ENCODE data around the gene CFAP97D2. TPM values are rescaled to one million over a fixed set of nuclear protein-coding genes. Genes with fewer than 3 reads are reported as not detected.

CFAP97D2 gene
- total and polyA plus RNA-seq, 5 experiments from 2014 or later = 1.5 to 4.8 (median 2.6) TPM

- POLR2A ChIA-PET = interaction anchor here (1.3 to 2.4 kb wide), 2 partner anchors 23 to 51 kb away, joined by 3 to 7 read pairs; no protein-coding TSS in a partner anchor
- Mint-ChIP-seq H3K27me3 (no peaks in the 10 kb centered on the region), H3K4me3 (peak overlapping the region in 4 of 10 donors; percentile 4 to 41 (median 29)), H3K9me3 (peaks cover 0 to 5% (median 0%) of the 10 kb centered on the region in 9 donors), H3K4me1 (peaks cover 24 to 49% (median 36%) of the 10 kb centered on the region in 4 donors), H3K36me3 (no peaks in the 10 kb centered on the region), H3K27ac (peak overlapping the region in 9 of 10 donors; percentile 9 to 71 (median 46))
- DNase-seq (peak in 5 of 10 donors; percentile 21 to 73 (median 50)), ATAC-seq (peak; percentile 85 to 96)
Measured at GRCh38 chr13:114203536-114203935, 24.5 kb downstream of the CFAP97D2 start.

- no peak for DNase-seq
- POLR2A ChIA-PET = interaction anchor here (0.5 to 0.9 kb wide), 2 partner anchors 26 to 74 kb away, joined by 3 read pairs; partner anchors contain the start of gene CFAP97D2
- ATAC-seq = no peak
- Mint-ChIP-seq H3K36me3 (no peaks in the 10 kb centered on the region), H3K9me3 (peaks cover 0 to 5% (median 0%) of the 10 kb centered on the region in 9 donors), H3K27me3 (no peaks in the 10 kb centered on the region), H3K27ac (peak overlapping the region in 3 of 10 donors; percentile 9 to 70 (median 22)), H3K4me1 (peaks cover 26 to 53% (median 40%) of the 10 kb centered on the region in 4 donors), H3K4me3 (no peak overlapping the region)
Measured at GRCh38 chr13:114204894-114205293, 25.8 kb downstream of the CFAP97D2 start.

- Mint-ChIP-seq H3K4me3 (no peak overlapping the region), H3K9me3 (no peaks in the 10 kb centered on the region), H3K27me3 (no peaks in the 10 kb centered on the region), H3K4me1 (peaks cover 29 to 66% (median 44%) of the 10 kb centered on the region in 4 donors), H3K27ac (no peak overlapping the region), H3K36me3 (no peaks in the 10 kb centered on the region)
- no peak for ATAC-seq
- POLR2A ChIA-PET = interaction anchor here (1.0 to 1.6 kb wide), 3 partner anchors 42 to 60 kb away, joined by 3 to 6 read pairs (median 6); no protein-coding TSS in a partner anchor
- DNase-seq = no peak
Measured at GRCh38 chr13:114208134-114208533, 29.1 kb downstream of the CFAP97D2 start.

- H3K4me1 Mint-ChIP-seq = peaks cover 18 to 60% (median 33%) of the 10 kb centered on the region in 4 donors
- H3K27ac Mint-ChIP-seq = peak overlapping the region in 7 of 10 donors; percentile 21 to 85 (median 41)
- H3K4me3 Mint-ChIP-seq = peak overlapping the region in 5 of 10 donors; percentile 16 to 61 (median 40)
- ATAC-seq (peak in 1 of 2 donors; percentile 16), DNase-seq (no peak)
- H3K27me3 Mint-ChIP-seq = peaks cover 0 to 3% (median 0%) of the 10 kb centered on the region in 5 donors
- POLR2A ChIA-PET = interaction anchor here (0.8 to 1.7 kb wide), 6 partner anchors 10 to 80 kb away, joined by 3 to 4 read pairs (median 4); no protein-coding TSS in a partner anchor
- H3K36me3 Mint-ChIP-seq = no peaks in the 10 kb centered on the region
- no peaks in the 10 kb centered on the region for H3K9me3 Mint-ChIP-seq
Measured at GRCh38 chr13:114211446-114212157, 32.5 kb downstream of the CFAP97D2 start.

GRCh38 chr13:114212158-114212495 is 33.1 kb downstream of the CFAP97D2 start:
- H3K4me3 Mint-ChIP-seq = peak overlapping the region in 3 of 10 donors; percentile 16 to 61 (median 40)
- peak overlapping the region in 6 of 10 donors; percentile 21 to 85 (median 42) for H3K27ac Mint-ChIP-seq
- H3K36me3 Mint-ChIP-seq = no peaks in the 10 kb centered on the region
- peaks cover 0 to 3% (median 0%) of the 10 kb centered on the region in 5 donors for H3K27me3 Mint-ChIP-seq
- peaks cover 18 to 63% (median 34%) of the 10 kb centered on the region in 4 donors for H3K4me1 Mint-ChIP-seq
- ATAC-seq (peak in 1 of 2 donors; percentile 66), DNase-seq (no peak)
- no peaks in the 10 kb centered on the region for H3K9me3 Mint-ChIP-seq
- POLR2A ChIA-PET = interaction anchor here (0.8 to 1.7 kb wide), 6 partner anchors 11 to 81 kb away, joined by 3 to 4 read pairs (median 4); no protein-coding TSS in a partner anchor

GRCh38 chr13:114213980-114214379 is 34.9 kb downstream of the CFAP97D2 start:
- DNase-seq = no peak
- H3K27me3 Mint-ChIP-seq = peaks cover 0 to 3% (median 0%) of the 10 kb centered on the region in 5 donors
- H3K4me1 Mint-ChIP-seq = peaks cover 29 to 80% (median 48%) of the 10 kb centered on the region in 4 donors
- H3K4me3 Mint-ChIP-seq = peak overlapping the region in 1 of 10 donors; percentile 48
- H3K36me3 Mint-ChIP-seq = no peaks in the 10 kb centered on the region
- no peak for ATAC-seq
- POLR2A ChIA-PET = interaction anchor here (0.8 to 2.0 kb wide), 5 partner anchors 12 to 79 kb away, joined by 3 to 8 read pairs (median 4); no protein-coding TSS in a partner anchor
- peak overlapping the region in 2 of 10 donors; percentile 41 to 51 for H3K27ac Mint-ChIP-seq
- H3K9me3 Mint-ChIP-seq = no peaks in the 10 kb centered on the region

- H3K4me1 Mint-ChIP-seq = peaks cover 29 to 82% (median 74%) of the 10 kb centered on the region in 4 donors
- peak overlapping the region; percentile 39 to 81 (median 71) for H3K4me3 Mint-ChIP-seq
- H3K9me3 Mint-ChIP-seq = no peaks in the 10 kb centered on the region
- POLR2A ChIA-PET = interaction anchor here (0.8 to 5.4 kb wide), 13 partner anchors 9 to 151 kb away, joined by 3 to 29 read pairs (median 7); partner anchors contain the start of genes RASA3 and UPF3A
- DNase-seq (peak in 3 of 10 donors; percentile 47 to 58 (median 56)), ATAC-seq (peak; percentile 79 to 86)
- H3K27ac Mint-ChIP-seq = peak overlapping the region; percentile 48 to 95 (median 85)
- peaks cover 0 to under 1% (median 0%) of the 10 kb centered on the region in 5 donors for H3K27me3 Mint-ChIP-seq
- H3K36me3 Mint-ChIP-seq = no peaks in the 10 kb centered on the region
Measured at GRCh38 chr13:114219392-114219791, 40.3 kb downstream of the CFAP97D2 start.

- Mint-ChIP-seq H3K4me3 (peak overlapping the region in 4 of 10 donors; percentile 4 to 39 (median 20)), H3K27me3 (no peaks in the 10 kb centered on the region), H3K27ac (peak overlapping the region; percentile 5 to 88 (median 74)), H3K4me1 (peaks cover 35 to 90% (median 89%) of the 10 kb centered on the region in 4 donors), H3K36me3 (no peaks in the 10 kb centered on the region), H3K9me3 (no peaks in the 10 kb centered on the region)
- no peak for DNase-seq
- no peak for ATAC-seq
- POLR2A ChIA-PET = interaction anchor here (0.8 to 5.4 kb wide), 14 partner anchors 56 to 157 kb away, joined by 3 to 38 read pairs (median 4); partner anchors contain the start of gene RASA3
Measured at GRCh38 chr13:114222461-114222968, 43.5 kb downstream of the CFAP97D2 start.

GRCh38 chr13:114224201-114224600 is 45.1 kb downstream of the CFAP97D2 start:
- POLR2A ChIA-PET = interaction anchor here (0.6 to 5.4 kb wide), 11 partner anchors 29 to 145 kb away, joined by 3 to 38 read pairs (median 6); partner anchors contain the start of gene RASA3
- Mint-ChIP-seq H3K27me3 (no peaks in the 10 kb centered on the region), H3K27ac (peak overlapping the region; percentile 34 to 97 (median 91)), H3K9me3 (no peaks in the 10 kb centered on the region), H3K36me3 (no peaks in the 10 kb centered on the region), H3K4me1 (peaks cover 31 to 75% (median 75%) of the 10 kb centered on the region in 4 donors), H3K4me3 (no peak overlapping the region)
- DNase-seq = no peak
- ATAC-seq = no peak

GRCh38 chr13:114225610-114226009 is 46.6 kb downstream of the CFAP97D2 start:
- peaks cover 0 to 5% (median 0%) of the 10 kb centered on the region in 5 donors for H3K27me3 Mint-ChIP-seq
- DNase-seq (peak in 9 of 10 donors; percentile 11 to 61 (median 30)), ATAC-seq (peak; percentile 56 to 68)
- H3K36me3 Mint-ChIP-seq = no peaks in the 10 kb centered on the region
- no peaks in the 10 kb centered on the region for H3K9me3 Mint-ChIP-seq
- H3K4me3 Mint-ChIP-seq = peak overlapping the region in 7 of 10 donors; percentile 26 to 76 (median 60)
- H3K4me1 Mint-ChIP-seq = peaks cover 26 to 61% (median 61%) of the 10 kb centered on the region in 4 donors
- peak overlapping the region; percentile 78 to 95 (median 88) for H3K27ac Mint-ChIP-seq
- POLR2A ChIA-PET = interaction anchor here (0.7 to 4.1 kb wide), 15 partner anchors 12 to 116 kb away, joined by 3 to 25 read pairs (median 4); partner anchors contain the start of gene RASA3

GRCh38 chr13:114226088-114226487 is 47.0 kb downstream of the CFAP97D2 start:
- peak overlapping the region in 8 of 10 donors; percentile 10 to 76 (median 58) for H3K4me3 Mint-ChIP-seq
- H3K27ac Mint-ChIP-seq = peak overlapping the region; percentile 78 to 95 (median 88)
- no peaks in the 10 kb centered on the region for H3K9me3 Mint-ChIP-seq
- H3K4me1 Mint-ChIP-seq = peaks cover 25 to 57% (median 56%) of the 10 kb centered on the region in 4 donors
- DNase-seq = peak in 6 of 10 donors; percentile 13 to 47 (median 37)
- H3K36me3 Mint-ChIP-seq = no peaks in the 10 kb centered on the region
- H3K27me3 Mint-ChIP-seq = peaks cover 0 to 7% (median 2%) of the 10 kb centered on the region in 5 donors
- ATAC-seq = peak; percentile 19 to 62
- POLR2A ChIA-PET = interaction anchor here (0.7 to 4.1 kb wide), 17 partner anchors 12 to 117 kb away, joined by 3 to 25 read pairs (median 4); partner anchors contain the start of gene RASA3
